Activated CD4-positive, alpha-beta memory T cell treated with anti-CD3 and anti-CD28 coated beads for 36 hours (primary cell): Measurements from ENCODE around the gene KIFC1. TPM values are rescaled to one million over a fixed set of nuclear protein-coding genes. Genes with fewer than 3 reads are reported as not detected.

Source experiments
- CTCF ChIA-PET: fragments of 350-600 bp; sonication (Branson Sonifier 250); formaldehyde crosslinking; loops from one replicate; lab custom pipeline; 2021; ENCODE audit warnings: antibody characterized with exemption, inconsistent platforms; lab: Charles Lee
- POLR2A ChIA-PET: fragments of 350-600 bp; sonication (Branson Sonifier 250); formaldehyde crosslinking; loops from one replicate; lab custom pipeline; 2021; ENCODE audit warnings: antibody characterized with exemption; lab: Charles Lee
- DNase-seq: peaks from one replicate; pipeline ENCODE4 v3.0.0-alpha.2; 2020
- H3K27ac Mint-ChIP-seq: one replicate; pipeline ENCODE4 v1.8.0; 2021; ENCODE audit warnings: mixed read lengths
- H3K27me3 Mint-ChIP-seq: one replicate; pipeline ENCODE4 v1.8.0; 2021; ENCODE audit warnings: mixed read lengths
- H3K36me3 Mint-ChIP-seq: one replicate; pipeline ENCODE4 v1.8.0; 2021; ENCODE audit warnings: mixed read lengths
- H3K4me1 Mint-ChIP-seq: one replicate; pipeline ENCODE4 v1.8.0; 2021; ENCODE audit warnings: low read depth, mixed read lengths
- H3K4me3 Mint-ChIP-seq: one replicate; pipeline ENCODE4 v1.8.0; 2021; ENCODE audit warnings: mild to moderate bottlenecking, mixed read lengths
- H3K9me3 Mint-ChIP-seq: one replicate; pipeline ENCODE4 v1.8.0; 2021; ENCODE audit warnings: mixed read lengths
- intact Hi-C: fragments of 100-400 bp; cut with micrococcal nuclease; formaldehyde crosslinking; loops from one replicate; pipeline ENCODE4 v1.15.1; 2023
- total RNA-seq, 2 experiments: library from RNA; stranded (reverse); gene quantifications; one replicate each; pipeline ENCODE4 v1.2.3, GENCODE V29; 2021

Gene KIFC1
- total RNA-seq, 2 experiments from 2014 or later: 94.6 to 103 TPM

GRCh38 chr6:33420491-33421343 lies 29.1 kb downstream of the KIFC1 start:
- Mint-ChIP-seq H3K27me3 (no peaks in the 10 kb centered on the region), H3K4me1 (peaks cover 51% of the 10 kb centered on the region), H3K27ac (no peak overlapping the region), H3K9me3 (no peaks in the 10 kb centered on the region), H3K36me3 (peaks cover 23% of the 10 kb centered on the region), H3K4me3 (peak overlapping the region; percentile 51)
- intact Hi-C loops: no loop called here
- no peak for DNase-seq
- CTCF ChIA-PET: no interaction called here
- POLR2A ChIA-PET: no interaction called here

GRCh38 chr6:33421344-33421643 lies 29.7 kb downstream of the KIFC1 start:
- peaks cover 46% of the 10 kb centered on the region for H3K4me1 Mint-ChIP-seq
- ChIA-PET POLR2A (no interaction called here), CTCF (no interaction called here)
- DNase-seq: no peak
- H3K4me3 Mint-ChIP-seq: peak overlapping the region; percentile 23
- H3K9me3 Mint-ChIP-seq: no peaks in the 10 kb centered on the region
- H3K36me3 Mint-ChIP-seq: peaks cover 19% of the 10 kb centered on the region
- no peaks in the 10 kb centered on the region for H3K27me3 Mint-ChIP-seq
- no peak overlapping the region for H3K27ac Mint-ChIP-seq
- intact Hi-C loops: no loop called here

GRCh38 chr6:33423777-33424176 lies 32.2 kb downstream of the KIFC1 start:
- ChIA-PET CTCF (interaction anchor here (1.0 kb wide), 1 partner anchor 12 kb away, joined by 3 read pairs; no protein-coding TSS in a partner anchor), POLR2A (no interaction called here)
- H3K4me1 Mint-ChIP-seq: peaks cover 45% of the 10 kb centered on the region
- H3K4me3 Mint-ChIP-seq: peak overlapping the region; percentile 83
- H3K27me3 Mint-ChIP-seq: no peaks in the 10 kb centered on the region
- H3K36me3 Mint-ChIP-seq: peaks cover 7% of the 10 kb centered on the region
- H3K27ac Mint-ChIP-seq: peak overlapping the region; percentile 89
- H3K9me3 Mint-ChIP-seq: no peaks in the 10 kb centered on the region
- no peak for DNase-seq
- intact Hi-C loops: no loop called here

- intact Hi-C loops: loop anchor here (1.0 kb wide), 1 partner anchor 15 kb away; no protein-coding TSS in a partner anchor
Observed at GRCh38 chr6:33424855-33425667, 33.4 kb downstream of the KIFC1 start.

GRCh38 chr6:33425668-33426577 lies 34.3 kb downstream of the KIFC1 start:
- H3K36me3 Mint-ChIP-seq: peaks cover 7% of the 10 kb centered on the region

More at GRCh38 chr6:33424855-33425667, 33.4 kb downstream of the KIFC1 start:
- H3K36me3 Mint-ChIP-seq: peaks cover 7% of the 10 kb centered on the region
- DNase-seq: no peak
- ChIA-PET CTCF (interaction anchor here (1.0 to 2.0 kb wide), 11 partner anchors 8 to 176 kb away, joined by 3 to 21 read pairs (median 5); partner anchors contain the start of genes B3GALT4, KIFC1 and ZBTB9), POLR2A (interaction anchor here (1.4 to 2.7 kb wide), 5 partner anchors 8 to 146 kb away, joined by 4 to 24 read pairs (median 6); partner anchors contain the start of genes CUTA, KIFC1, ZBTB22 and ZBTB9)
- H3K27ac Mint-ChIP-seq: peak overlapping the region; percentile 89
- peaks cover 47% of the 10 kb centered on the region for H3K4me1 Mint-ChIP-seq
- no peaks in the 10 kb centered on the region for H3K9me3 Mint-ChIP-seq
- H3K27me3 Mint-ChIP-seq: no peaks in the 10 kb centered on the region
- peak overlapping the region; percentile 83 for H3K4me3 Mint-ChIP-seq

GRCh38 chr6:33426590-33427511 lies 35.2 kb downstream of the KIFC1 start:
- Mint-ChIP-seq H3K36me3 (peaks cover 7% of the 10 kb centered on the region), H3K27ac (peak overlapping the region; percentile 89)
- intact Hi-C loops: loop anchor here (1.0 kb wide), 2 partner anchors 9 to 36 kb away; partner anchors contain the start of genes CUTA and KIFC1

More at GRCh38 chr6:33425668-33426577, 34.3 kb downstream of the KIFC1 start:
- ChIA-PET POLR2A (interaction anchor here (0.8 to 2.7 kb wide), 6 partner anchors 9 to 196 kb away, joined by 3 to 24 read pairs (median 5); partner anchors contain the start of genes CUTA, KIFC1, ZBTB22 and ZBTB9), CTCF (interaction anchor here (0.6 to 2.0 kb wide), 15 partner anchors 9 to 177 kb away, joined by 3 to 21 read pairs (median 4); partner anchors contain the start of genes B3GALT4, KIFC1 and ZBTB9)
- Mint-ChIP-seq H3K4me3 (peak overlapping the region; percentile 83), H3K27me3 (no peaks in the 10 kb centered on the region), H3K27ac (peak overlapping the region; percentile 89), H3K9me3 (no peaks in the 10 kb centered on the region), H3K4me1 (peaks cover 56% of the 10 kb centered on the region)
- intact Hi-C loops: loop anchor here (1.0 kb wide), 3 partner anchors 8 to 35 kb away; partner anchors contain the start of genes CUTA and KIFC1
- peak; percentile 93 for DNase-seq

GRCh38 chr6:33427585-33428223 lies 36.1 kb downstream of the KIFC1 start:
- Mint-ChIP-seq H3K9me3 (no peaks in the 10 kb centered on the region), H3K4me1 (peaks cover 63% of the 10 kb centered on the region), H3K36me3 (peaks cover 8% of the 10 kb centered on the region), H3K4me3 (peak overlapping the region; percentile 83), H3K27ac (peak overlapping the region; percentile 89), H3K27me3 (no peaks in the 10 kb centered on the region)
- ChIA-PET CTCF (no interaction called here), POLR2A (interaction anchor here (1.8 kb wide), 1 partner anchor 35 kb away, joined by 7 read pairs; the partner anchor contains the start of gene KIFC1)
- intact Hi-C loops: no loop called here
- peak; percentile 65 for DNase-seq

More at GRCh38 chr6:33426590-33427511, 35.2 kb downstream of the KIFC1 start:
- POLR2A ChIA-PET: interaction anchor here (0.8 to 2.7 kb wide), 6 partner anchors 10 to 195 kb away, joined by 3 to 24 read pairs (median 5); partner anchors contain the start of genes CUTA, KIFC1, ZBTB22 and ZBTB9
- CTCF ChIA-PET: interaction anchor here (0.6 to 2.0 kb wide), 12 partner anchors 10 to 155 kb away, joined by 3 to 21 read pairs (median 6); partner anchors contain the start of genes B3GALT4, KIFC1, VPS52 and ZBTB9
- H3K27me3 Mint-ChIP-seq: no peaks in the 10 kb centered on the region
- DNase-seq: peak; percentile 44
- no peaks in the 10 kb centered on the region for H3K9me3 Mint-ChIP-seq
- peak overlapping the region; percentile 83 for H3K4me3 Mint-ChIP-seq
- peaks cover 56% of the 10 kb centered on the region for H3K4me1 Mint-ChIP-seq

- DNase-seq: peak; percentile 57
- Mint-ChIP-seq H3K4me3 (peak overlapping the region; percentile 82), H3K36me3 (peaks cover 9% of the 10 kb centered on the region), H3K27me3 (no peaks in the 10 kb centered on the region), H3K4me1 (peaks cover 68% of the 10 kb centered on the region), H3K9me3 (no peaks in the 10 kb centered on the region), H3K27ac (peak overlapping the region; percentile 87)
- POLR2A ChIA-PET: interaction anchor here (0.7 to 2.9 kb wide), 6 partner anchors 9 to 575 kb away, joined by 3 to 13 read pairs (median 4); partner anchors contain the start of genes KIFC1, TAP1 and ZBTB9
- CTCF ChIA-PET: interaction anchor here (0.9 to 2.7 kb wide), 5 partner anchors 10 to 38 kb away, joined by 3 to 9 read pairs (median 4); partner anchors contain the start of genes CUTA and ZBTB9
- intact Hi-C loops: no loop called here
Observed at GRCh38 chr6:33428224-33428965, 36.8 kb downstream of the KIFC1 start.
